Measurements from ENCODE around the gene GPR35.

DNA sequence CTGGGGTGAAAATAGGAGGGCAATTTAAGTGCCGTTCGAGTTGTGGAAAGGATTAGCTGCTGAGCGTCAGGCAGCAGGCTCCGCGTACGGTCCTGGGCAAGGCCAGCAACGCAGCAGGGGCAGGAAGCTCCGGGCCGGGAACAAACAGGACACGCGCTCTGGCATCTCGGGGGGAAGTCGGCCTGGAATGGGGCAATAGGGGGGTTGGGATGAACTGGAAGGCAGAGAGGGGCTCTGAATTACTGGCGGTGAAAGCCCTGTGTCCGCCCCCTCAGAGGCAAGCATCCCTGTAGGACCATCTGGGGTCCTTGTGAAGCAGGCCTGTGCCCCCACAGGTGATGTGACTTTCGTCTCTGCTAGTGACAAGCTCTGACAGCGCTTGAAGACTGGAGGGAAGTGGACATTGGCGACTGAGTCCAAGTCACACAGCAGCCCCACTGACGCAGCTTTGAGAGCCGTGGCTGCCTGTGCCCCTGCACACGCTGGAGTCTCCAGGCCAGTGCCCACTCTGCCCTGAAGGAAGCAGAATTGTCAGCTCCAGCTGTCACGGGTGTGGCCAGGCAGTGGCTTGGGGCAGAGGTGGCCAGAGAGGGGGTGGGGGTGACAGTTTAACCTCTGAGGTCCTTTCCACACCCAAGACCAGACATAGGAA lies 22.3 kb downstream of the GPR35 start:
- TF ChIP-seq, protein P1, sequence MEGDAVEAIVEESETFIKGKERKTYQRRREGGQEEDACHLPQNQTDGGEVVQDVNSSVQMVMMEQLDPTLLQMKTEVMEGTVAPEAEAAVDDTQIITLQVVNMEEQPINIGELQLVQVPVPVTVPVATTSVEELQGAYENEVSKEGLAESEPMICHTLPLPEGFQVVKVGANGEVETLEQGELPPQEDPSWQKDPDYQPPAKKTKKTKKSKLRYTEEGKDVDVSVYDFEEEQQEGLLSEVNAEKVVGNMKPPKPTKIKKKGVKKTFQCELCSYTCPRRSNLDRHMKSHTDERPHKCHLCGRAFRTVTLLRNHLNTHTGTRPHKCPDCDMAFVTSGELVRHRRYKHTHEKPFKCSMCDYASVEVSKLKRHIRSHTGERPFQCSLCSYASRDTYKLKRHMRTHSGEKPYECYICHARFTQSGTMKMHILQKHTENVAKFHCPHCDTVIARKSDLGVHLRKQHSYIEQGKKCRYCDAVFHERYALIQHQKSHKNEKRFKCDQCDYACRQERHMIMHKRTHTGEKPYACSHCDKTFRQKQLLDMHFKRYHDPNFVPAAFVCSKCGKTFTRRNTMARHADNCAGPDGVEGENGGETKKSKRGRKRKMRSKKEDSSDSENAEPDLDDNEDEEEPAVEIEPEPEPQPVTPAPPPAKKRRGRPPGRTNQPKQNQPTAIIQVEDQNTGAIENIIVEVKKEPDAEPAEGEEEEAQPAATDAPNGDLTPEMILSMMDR (IDR thresholded peaks at IDR 0.05; ENCODE audit: low read depth, low read length, missing input control), result no peak
- no peak for TF ChIP-seq GABPA (IDR thresholded peaks at IDR 0.05 in 1 of 2, conservative IDR thresholded peaks at IDR 0.05 in 1 of 2)
- TF ChIP-seq RAD21 (IDR thresholded peaks at IDR 0.05), result no peak
- no peak for TF ChIP-seq RXRA (IDR thresholded peaks at IDR 0.05)
- TF ChIP-seq, protein P2, sequence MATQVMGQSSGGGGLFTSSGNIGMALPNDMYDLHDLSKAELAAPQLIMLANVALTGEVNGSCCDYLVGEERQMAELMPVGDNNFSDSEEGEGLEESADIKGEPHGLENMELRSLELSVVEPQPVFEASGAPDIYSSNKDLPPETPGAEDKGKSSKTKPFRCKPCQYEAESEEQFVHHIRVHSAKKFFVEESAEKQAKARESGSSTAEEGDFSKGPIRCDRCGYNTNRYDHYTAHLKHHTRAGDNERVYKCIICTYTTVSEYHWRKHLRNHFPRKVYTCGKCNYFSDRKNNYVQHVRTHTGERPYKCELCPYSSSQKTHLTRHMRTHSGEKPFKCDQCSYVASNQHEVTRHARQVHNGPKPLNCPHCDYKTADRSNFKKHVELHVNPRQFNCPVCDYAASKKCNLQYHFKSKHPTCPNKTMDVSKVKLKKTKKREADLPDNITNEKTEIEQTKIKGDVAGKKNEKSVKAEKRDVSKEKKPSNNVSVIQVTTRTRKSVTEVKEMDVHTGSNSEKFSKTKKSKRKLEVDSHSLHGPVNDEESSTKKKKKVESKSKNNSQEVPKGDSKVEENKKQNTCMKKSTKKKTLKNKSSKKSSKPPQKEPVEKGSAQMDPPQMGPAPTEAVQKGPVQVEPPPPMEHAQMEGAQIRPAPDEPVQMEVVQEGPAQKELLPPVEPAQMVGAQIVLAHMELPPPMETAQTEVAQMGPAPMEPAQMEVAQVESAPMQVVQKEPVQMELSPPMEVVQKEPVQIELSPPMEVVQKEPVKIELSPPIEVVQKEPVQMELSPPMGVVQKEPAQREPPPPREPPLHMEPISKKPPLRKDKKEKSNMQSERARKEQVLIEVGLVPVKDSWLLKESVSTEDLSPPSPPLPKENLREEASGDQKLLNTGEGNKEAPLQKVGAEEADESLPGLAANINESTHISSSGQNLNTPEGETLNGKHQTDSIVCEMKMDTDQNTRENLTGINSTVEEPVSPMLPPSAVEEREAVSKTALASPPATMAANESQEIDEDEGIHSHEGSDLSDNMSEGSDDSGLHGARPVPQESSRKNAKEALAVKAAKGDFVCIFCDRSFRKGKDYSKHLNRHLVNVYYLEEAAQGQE (IDR thresholded peaks at IDR 0.05), result no peak
- no peak for TF ChIP-seq TAF1 (conservative IDR thresholded peaks at IDR 0.05)
- TF ChIP-seq JUND (IDR thresholded peaks at IDR 0.05), result no peak
- TF ChIP-seq, protein P3, sequence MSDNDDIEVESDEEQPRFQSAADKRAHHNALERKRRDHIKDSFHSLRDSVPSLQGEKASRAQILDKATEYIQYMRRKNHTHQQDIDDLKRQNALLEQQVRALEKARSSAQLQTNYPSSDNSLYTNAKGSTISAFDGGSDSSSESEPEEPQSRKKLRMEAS (IDR thresholded peaks at IDR 0.05), result no peak
- TF ChIP-seq NR2F2 (IDR thresholded peaks at IDR 0.05), result no peak
- no peak for TF ChIP-seq YY1 (IDR thresholded peaks at IDR 0.05)
- TF ChIP-seq, protein P4, sequence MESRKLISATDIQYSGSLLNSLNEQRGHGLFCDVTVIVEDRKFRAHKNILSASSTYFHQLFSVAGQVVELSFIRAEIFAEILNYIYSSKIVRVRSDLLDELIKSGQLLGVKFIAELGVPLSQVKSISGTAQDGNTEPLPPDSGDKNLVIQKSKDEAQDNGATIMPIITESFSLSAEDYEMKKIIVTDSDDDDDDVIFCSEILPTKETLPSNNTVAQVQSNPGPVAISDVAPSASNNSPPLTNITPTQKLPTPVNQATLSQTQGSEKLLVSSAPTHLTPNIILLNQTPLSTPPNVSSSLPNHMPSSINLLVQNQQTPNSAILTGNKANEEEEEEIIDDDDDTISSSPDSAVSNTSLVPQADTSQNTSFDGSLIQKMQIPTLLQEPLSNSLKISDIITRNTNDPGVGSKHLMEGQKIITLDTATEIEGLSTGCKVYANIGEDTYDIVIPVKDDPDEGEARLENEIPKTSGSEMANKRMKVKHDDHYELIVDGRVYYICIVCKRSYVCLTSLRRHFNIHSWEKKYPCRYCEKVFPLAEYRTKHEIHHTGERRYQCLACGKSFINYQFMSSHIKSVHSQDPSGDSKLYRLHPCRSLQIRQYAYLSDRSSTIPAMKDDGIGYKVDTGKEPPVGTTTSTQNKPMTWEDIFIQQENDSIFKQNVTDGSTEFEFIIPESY (IDR thresholded peaks at IDR 0.05), result no peak
- no peak for TF ChIP-seq SP1 (IDR thresholded peaks at IDR 0.05)
- TF ChIP-seq, protein P5, sequence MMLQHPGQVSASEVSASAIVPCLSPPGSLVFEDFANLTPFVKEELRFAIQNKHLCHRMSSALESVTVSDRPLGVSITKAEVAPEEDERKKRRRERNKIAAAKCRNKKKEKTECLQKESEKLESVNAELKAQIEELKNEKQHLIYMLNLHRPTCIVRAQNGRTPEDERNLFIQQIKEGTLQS (IDR thresholded peaks at IDR 0.05), result no peak
- TF ChIP-seq FOXA2 (IDR thresholded peaks at IDR 0.05), result no peak
